GM19193 (cell line): ENCODE data around the gene TTBK1.

Source experiments
- POLR2A ChIP-seq: IDR thresholded peaks from 4 replicates; pipeline ENCODE4 v1.6.1; 2011; ENCODE audit not compliant: insufficient read depth, insufficient read length; ENCODE audit errors: extremely low read depth

Gene TTBK1

GRCh38 chr6:43217351-43217750 lies 25.9 kb upstream of the TTBK1 start:
- TF ChIP-seq POLR2A: no peak

GRCh38 chr6:43219119-43219518 lies 24.2 kb upstream of the TTBK1 start:
- TF ChIP-seq POLR2A: no peak

GRCh38 chr6:43219814-43220213 lies 23.5 kb upstream of the TTBK1 start:
- no peak for TF ChIP-seq POLR2A

GRCh38 chr6:43220439-43220951 lies 22.8 kb upstream of the TTBK1 start:
- no peak for TF ChIP-seq POLR2A

GRCh38 chr6:43221046-43221972 lies 22.0 kb upstream of the TTBK1 start:
- TF ChIP-seq POLR2A: no peak

GRCh38 chr6:43222418-43223059 lies 20.7 kb upstream of the TTBK1 start:
- TF ChIP-seq POLR2A: no peak

- TF ChIP-seq POLR2A: no peak
Observed at GRCh38 chr6:43223175-43223574, 20.1 kb upstream of the TTBK1 start.

- no peak for TF ChIP-seq POLR2A
Observed at GRCh38 chr6:43226192-43226851, 17.0 kb upstream of the TTBK1 start.

GRCh38 chr6:43228951-43229802 lies 14.1 kb upstream of the TTBK1 start, which contains the start of gene DNPH1:
TSS of gene DNPH1 (minus strand) at chr6:43229481. CDS start at chr6:43229456, 25 bp downstream.
- TF ChIP-seq POLR2A: peak; percentile 70

GRCh38 chr6:43229803-43230620 lies 13.3 kb upstream of the TTBK1 start:
- TF ChIP-seq POLR2A: no peak

GRCh38 chr6:43231053-43231452 lies 12.2 kb upstream of the TTBK1 start:
- TF ChIP-seq POLR2A: no peak

GRCh38 chr6:43231735-43232450 lies 11.4 kb upstream of the TTBK1 start:
- no peak for TF ChIP-seq POLR2A

- no peak for TF ChIP-seq POLR2A
Observed at GRCh38 chr6:43235841-43236240, 7.4 kb upstream of the TTBK1 start.
